Dedifferentiated amniotic fluid mesenchymal stem cell (primary cell): ENCODE results near the gene CZIB.

Experiments
- DNase-seq: peaks from one replicate; pipeline ENCODE4 v3.0.0-alpha.2; 2016; ENCODE audit errors: extremely low spot score

Gene CZIB

DNA sequence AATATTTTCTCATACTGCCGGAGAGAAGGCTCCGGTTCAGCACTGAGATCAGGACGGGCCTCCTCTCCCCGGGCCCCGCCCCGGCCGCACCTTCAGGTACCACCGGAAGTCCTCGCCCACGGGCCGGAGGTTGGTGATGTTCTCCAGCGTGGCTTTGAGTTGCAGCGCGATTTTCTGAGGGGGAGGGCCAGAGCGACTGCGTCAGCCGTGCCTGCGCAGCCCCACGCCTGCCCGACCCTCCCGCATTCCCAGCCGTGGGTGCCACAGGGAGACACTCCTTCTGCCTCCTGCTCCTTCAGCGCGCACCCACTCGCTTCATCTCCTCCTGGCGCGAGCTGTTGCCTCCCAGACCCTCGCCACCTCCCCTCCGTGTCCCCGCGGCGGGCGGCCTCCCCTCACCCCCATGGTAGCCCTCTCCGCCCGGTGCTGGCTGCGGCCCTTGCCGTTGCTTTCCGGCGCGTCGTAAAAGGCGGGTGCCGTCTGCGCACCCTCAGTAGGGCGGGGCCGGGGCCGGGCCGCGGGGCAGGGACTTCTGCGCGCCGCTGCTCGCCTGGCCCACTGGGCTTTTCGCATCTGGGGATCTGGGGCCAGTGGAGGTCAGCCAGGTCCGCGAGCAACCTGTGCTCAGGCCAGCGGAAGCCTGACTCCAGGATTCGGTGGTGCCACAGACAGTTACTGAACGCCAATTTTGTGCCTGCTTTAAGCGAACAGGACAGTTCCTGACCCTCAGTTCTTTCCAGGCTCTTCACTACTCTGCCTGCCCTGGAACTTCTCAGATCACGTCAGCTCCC is at the start of gene CZIB:
Gene CZIB, minus strand, starts transcription at position 464 of the 791 bp plus-strand sequence. Its CDS starts 59 bp downstream, at position 405.
- DNase-seq, result peak; percentile 82

DNA sequence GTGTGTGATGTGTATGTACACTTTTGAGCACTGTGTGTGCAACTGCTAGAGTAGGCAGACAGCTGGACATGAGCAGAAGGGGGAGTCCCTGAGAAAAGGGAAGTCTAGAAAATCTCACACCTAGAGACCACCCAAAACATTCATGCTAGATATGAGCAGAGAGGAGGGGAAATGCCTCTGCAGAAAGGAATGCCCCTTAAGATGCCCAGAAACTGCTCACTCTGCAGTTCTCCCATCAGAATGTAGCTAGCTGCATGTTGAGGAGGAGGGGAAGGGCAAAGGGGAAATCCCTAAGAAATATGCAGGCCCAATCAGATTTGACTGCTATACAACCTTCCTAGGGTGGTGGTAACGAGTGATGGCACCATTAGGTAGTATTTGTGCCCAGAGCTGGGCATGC is 49.7 kb upstream of the CZIB start:
- DNase-seq, result no peak

DNA sequence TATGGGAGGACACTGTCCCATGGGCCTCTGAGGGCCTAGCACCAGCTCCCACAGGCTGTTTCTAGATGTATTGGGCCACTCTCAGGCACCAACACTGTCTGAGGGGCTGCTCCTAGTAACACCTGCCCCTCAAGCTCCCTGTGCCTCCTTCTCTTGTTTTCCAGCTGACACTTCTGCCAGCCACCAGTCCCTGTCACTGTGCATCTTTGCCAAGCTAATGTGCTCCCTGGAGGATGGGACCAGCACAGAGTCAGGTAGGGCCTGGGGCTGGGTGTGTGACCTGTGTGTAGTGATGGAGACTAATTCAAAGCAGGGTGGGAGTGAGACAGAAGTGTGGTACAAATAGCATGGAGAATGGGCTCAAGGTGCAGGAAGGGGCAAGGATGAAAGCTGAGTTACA is 47.3 kb upstream of the CZIB start:
- no peak for DNase-seq

DNA sequence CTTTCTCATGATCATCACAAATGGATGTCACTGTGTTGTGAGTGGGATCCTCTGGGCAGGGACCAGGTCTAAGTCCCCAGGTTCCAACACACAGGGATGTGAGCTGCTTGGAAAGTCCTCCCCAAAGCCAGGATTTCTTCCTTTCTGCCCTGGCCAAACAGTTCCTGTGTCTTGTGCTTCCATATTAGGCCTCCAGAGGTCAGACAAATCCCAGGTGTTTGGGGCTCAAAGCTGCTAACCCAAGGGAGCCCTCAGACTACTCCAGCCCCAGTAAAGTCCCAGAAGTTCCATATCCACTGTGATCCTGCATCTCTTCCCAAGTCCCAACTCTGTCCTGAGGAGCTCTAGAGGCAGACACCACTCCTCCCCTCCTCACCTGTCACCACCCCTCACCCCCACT is 45.6 kb upstream of the CZIB start:
- no peak for DNase-seq

DNA sequence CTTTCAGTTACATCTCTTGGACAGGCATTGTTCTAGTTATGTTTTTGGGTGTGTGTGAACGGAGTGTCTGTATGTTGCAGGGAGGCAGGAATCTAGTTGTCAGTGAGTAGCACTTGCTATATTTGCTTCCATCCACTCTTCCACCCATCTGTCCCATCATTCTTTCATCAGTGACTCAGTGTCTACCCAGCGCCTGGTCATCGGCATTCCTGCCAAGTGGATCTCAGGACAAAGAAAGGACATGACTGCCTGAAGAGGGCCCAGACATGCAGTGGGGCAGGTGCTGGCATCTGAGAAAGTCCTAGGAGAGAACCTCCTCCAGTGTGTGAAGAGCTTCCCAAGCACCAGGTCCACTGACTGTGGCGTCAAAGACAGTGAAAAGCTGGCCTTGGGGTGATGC is 45.1 kb upstream of the CZIB start:
- DNase-seq, result no peak

DNA sequence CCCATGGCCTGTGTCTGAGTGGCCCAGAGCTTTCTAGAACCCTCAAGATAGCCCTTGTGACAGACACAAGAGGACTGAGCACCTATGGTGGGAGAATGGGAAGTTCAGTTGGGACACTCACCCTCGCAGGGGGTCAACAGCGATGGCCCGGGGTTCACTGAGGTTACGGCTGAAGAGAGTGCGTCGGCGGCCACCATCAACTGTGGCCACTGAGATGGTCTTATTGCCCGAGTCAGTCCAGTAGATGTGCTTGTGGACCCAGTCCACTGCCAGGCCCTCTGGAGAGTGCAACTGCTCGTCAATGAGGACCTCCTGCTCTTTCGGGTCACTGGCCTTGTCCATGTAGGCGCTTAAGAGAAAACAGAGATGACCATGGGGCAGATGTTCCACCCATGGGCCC is 43.6 kb upstream of the CZIB start:
- no peak for DNase-seq

DNA sequence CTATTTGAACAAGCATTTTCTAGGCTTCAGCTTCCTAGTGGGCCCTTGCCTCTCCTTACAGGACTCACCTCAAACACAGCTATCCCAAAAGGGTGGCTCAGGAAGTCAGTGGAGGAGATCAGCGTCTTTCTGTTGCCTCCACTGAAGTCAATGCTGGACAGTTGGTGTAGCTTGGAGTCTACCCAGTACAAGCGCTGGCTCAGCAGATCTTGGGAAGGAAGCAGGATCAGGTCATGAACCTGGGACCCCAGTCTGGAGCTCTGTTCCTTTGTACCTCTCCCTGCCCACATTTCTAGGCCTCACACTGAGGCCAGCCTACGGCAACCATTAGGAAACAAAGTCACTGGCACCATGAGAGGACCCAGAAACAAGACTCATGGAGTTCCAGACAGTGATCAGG is 41.6 kb upstream of the CZIB start:
- no peak for DNase-seq

DNA sequence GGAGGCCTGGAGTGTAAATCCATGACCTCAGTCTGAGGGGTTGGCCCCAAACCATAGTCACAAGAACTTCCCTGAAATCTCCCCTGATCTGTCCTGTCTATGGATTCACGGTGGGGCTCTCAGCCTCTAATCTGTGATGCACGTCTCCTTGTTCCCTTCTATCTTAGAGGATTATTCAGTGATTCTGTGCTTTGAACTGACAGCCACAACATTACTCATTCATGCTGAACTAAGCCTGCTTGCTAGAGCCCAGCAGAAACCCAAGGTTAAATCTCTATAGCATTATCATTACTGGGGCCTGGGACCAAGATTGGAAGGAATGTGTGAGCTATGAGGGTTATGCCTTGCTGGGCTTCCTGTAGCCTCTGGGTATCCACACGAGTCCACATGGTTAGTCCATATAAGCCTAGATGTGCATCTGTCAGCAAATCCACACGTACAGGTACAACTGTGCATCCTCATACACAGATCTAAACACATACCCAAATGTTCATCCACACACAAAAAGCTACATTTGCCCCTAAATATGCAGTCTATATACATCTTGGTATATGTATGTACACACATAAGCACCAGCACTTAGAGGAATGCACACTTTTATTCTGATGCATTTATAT is 40.3 kb upstream of the CZIB start:
- DNase-seq, result no peak

DNA sequence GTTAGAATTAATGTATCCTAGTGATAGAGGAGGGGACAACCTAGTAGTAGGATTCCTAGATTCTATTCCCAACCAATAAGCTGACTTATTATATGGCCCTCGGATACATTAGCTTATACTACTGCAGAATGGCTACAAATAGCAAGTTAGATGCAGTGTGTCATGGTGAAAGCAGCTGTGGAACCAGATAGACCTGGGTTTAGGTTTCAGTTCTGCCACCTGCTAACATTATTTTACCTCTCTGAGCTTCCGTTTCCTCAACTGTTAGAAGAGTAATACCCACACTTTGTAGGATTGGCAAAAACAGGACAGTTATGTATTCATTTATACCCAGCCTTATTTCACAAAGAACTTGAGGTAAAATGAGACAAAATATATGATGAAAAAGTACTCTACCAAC is 39.5 kb upstream of the CZIB start:
- no peak for DNase-seq

DNA sequence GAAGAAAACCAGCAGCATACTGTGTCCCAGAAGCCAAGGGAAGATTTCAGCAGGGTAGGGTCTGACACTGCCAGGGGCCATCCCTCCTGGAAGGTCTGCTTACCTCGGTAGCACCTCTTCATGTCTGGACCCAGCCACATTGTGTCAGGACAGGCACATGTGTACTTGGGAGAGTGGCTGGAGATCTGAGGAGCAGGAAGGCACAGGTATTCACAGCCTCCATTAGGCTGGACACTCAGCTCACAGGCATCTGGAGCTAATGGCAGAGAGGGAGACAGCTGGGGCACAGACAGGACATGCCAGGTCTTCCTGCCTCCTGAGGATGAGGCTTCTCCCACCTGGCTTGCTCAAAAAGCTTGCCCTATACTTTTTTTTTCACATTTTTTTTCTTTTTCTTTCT is 37.8 kb upstream of the CZIB start:
- no peak for DNase-seq

DNA sequence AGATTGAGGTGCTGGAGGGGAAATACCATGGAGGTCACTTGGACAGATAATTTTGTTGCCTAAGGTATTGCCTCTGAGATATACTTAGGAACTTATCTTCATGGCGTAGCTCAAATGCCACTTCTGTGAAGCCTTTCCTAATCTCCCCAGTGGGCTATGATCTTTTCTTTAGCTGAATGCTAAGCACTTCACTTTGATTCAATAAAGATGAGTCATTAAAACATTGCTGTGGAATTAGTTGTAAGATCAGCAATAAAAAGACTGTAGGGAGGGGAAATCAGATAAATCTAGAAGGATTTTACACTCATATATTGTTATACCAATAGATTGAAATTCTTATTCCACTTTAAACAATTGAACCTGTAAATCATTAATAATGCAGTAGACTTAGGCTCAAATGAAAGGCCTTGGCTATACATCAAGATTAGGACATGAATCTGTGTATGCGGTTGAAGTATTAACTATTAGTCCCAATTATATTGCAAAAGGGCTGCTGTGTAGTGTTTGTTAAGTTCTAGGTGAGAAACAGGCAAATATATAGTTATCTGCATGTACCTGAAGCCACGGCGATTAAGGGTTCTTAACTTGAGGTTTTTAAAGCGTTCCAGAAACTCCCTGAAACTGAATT is 37.1 kb upstream of the CZIB start:
- DNase-seq, result no peak

DNA sequence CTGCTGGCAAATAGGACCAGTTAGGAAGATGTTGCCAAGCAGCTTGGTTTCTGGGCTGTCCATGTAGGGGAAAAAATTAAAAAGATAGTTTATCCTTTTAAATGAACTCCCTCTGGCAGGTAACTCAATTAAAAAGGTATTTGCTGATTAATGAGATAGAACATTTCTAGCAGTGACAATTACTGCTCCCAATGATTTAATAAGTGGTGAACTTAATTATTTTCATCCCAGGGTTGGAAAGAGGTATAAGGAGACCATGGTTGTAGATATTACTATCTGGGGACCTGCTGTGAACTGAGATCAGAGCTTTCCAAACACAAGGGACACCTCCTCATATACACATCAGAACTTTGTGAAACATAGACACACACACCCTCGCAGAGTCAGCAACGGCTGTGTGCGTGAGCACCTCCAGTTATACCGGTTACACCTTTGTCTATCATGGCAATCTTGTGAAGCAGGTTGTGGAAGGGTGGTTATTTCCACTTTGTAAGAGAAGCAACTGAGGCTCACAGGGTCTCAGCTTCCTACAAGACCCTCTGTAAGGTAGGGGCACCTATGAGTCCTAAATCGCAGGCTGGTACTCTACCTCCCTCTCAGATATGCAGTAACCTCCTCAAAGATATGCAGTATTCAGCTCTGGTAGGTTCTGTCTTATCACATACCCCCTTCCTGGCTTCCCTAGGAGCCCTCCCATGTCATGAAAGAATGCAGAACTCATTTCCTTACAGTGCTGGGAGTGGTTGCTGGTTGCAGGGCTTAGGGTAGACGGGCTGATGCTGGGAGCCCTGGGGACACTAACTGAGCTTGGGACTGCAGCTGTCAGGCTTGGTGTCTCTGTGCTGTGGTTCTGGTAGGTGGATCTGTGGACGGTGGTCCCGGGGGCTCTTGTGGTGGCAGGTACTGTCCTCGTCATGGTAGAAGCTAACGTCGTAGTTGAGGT is 36.3 kb upstream of the CZIB start:
- no peak for DNase-seq

DNA sequence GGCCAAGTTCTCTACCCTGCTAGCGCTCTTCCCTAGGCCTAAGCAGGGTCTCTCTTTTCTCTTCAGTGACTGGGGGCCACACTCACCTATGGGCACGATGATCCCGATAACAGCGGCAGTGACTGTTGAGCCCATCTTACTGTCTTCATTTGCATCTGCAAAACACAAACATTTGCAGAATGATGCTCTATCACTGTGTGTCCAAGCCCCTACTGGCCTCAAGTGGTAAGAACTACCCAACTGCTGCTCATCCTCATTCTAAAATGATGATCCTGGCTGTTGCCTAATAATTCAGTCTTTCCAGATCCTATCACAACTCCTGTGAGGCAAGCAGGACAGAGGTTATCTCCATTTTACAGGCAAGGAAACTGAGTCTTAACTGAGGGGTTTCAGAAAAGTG is 34.6 kb upstream of the CZIB start:
- DNase-seq, result no peak

DNA sequence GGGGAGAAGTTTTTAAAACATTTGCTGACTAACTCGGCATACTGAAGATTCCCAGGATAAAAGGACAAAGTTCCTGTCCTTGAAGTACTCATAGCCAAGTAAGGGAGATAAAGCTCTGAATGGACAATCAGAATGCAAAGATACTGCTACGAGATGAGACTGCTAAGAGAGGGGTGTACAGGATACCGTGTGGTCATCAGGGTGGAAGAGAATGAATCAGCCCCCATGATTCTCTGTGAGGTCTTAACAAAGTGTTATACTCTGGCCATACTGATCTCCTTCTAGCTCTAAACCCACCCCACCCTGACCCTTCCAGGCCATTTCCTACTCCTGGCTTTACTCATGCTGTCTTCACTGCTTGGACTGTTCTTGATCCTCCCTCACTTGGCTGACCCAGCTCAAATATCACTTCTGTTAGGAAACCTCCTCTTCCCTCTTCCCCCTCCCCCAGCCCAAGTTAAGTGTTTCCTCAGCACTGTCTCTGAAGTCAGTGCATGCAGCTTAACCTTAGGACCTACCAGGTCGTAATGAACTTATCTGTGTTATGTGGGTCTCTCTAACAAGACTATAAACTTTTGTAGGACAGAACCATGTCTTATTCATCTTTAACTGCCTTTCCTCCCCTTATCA is 33.7 kb upstream of the CZIB start:
- no peak for DNase-seq

DNA sequence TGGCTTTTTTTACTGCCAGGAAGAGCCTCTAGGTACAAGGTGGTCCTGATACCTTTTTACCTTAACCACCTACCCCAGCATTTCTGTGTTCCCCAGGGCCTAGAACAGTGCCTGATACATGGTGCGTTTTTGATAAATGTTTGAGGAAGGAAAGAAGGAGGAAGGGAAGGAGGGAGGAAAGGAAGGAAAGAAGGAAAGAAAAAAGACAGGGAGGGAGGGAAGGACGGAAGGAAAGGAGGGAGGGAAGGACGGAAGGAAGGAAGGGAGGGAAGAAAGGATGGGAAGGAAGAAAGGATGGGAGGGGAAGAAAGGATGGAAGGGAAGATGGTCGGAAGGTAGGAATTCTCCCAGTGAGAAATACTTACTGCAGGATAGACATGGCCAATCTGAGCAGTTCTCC is 29.9 kb upstream of the CZIB start:
- no peak for DNase-seq

DNA sequence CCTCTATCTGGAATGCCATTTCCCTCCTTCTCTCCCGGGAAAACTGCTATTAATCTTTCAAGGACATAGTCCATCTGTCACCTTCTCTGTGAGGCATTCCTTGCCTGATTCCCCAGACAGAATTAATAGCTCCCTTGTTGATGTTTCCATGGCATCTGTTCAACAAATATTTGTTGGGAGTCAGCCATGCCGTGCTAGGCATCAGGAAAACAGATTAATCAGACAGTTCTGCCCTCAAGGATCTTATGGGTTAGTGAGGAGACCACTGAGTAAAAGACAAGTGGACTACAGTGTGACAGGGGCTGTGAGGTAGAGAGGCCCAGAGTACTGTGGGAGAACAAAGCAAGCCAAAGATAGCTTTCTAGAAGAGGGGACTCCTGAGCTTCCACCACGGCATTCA is 29.3 kb upstream of the CZIB start:
- DNase-seq, result no peak

DNA sequence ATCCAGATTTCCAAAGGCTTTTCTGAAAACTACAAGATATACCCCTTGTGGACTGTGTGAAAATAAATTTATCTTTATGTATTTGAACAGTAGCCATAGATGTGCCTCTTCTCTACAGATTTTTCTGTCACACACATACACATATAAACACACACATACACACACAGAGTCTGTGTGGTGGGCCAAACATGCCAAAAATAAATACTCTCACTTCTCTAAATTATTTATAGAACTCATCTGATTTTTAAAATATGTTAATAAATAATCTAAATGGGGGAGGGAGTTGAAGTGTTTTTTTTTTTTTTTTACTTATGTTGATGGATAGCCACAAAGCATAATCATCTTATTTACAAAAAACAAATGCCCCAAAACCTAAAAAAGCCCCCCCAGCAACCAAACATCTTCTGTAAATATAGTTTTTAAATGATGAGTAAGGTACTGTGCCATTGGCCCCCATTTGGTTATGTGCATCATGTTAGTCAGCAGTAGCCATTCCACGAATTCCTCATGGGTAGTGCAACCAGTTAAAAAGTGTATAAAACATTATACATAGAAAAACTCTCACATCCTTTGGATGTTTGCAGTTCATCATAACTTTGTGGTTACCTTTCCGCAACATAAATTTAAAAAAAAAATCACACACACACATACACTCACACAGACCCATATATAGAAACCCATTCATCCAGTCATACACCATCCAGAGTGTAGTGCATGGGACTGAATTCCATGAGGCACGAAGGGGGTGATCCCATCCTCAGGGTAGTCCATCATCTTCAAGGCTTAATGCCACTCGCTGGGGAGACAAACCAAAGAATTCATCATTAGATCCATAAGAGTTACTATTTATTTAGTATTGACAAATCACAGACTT is 26.1 kb upstream of the CZIB start:
- peak; percentile 48 for DNase-seq

DNA sequence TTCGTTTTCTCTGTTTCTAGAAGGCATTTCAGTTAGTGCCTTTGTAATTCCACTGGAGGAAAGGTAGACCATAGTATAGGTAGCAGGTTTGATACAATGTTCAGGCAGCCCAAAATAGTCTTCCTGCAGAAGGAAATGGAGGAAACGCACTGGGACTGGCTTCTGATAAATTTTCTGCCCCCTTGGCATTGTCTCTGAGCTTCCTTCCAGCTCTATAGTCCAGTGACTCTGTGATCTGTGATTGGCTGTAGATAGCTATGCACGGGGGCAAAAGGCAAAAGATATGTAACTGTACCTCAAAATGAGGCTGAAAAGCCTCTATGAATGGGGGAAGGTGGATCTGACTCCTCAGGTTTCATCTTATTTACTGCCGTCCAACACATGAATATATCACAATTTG is 23.7 kb upstream of the CZIB start:
- no peak for DNase-seq

DNA sequence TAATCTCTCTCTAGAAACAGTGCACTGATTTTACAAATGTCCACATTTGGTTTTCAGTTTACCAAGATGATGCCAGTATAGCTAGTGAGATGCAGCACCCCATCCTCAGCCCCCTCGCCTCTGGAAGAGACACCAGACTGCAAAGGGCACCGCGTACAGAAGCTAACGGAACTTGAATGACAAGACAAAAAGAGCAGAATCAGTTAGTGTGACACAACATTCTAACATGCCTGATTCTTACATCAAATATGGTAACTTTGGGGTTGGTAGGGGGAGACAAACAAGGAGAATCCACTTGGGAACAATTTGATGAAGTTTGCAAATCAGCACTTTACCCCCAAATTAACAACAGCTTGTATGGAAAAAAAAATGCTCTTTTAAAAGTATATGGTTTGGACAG is 21.9 kb upstream of the CZIB start:
- DNase-seq, result no peak

DNA sequence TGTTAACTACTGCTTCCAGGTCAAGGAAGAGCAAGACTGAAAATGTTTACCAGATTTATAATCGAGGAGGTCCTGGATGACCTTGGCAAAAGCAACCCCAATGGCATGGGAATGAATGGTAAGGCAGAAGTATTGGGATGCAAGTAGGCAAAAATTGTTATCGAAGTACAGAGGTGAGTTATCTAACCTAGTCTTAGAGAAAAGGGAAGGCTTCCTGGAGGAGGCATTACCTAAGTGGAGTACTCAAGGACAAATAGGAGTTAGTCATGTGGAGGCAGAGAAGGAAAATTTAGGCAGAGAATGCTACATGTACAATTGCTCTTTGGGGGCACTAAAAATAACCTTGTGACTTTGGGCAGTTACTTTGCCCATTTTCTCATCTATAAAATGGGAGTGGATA is 21.4 kb upstream of the CZIB start:
- DNase-seq, result no peak
